Endothelial cell of umbilical vein (primary cell): Measurements from ENCODE around the gene MAGI1. TPM values are rescaled to one million over a fixed set of nuclear protein-coding genes. Genes with fewer than 3 reads are reported as not detected.

Experiments
- BruUV-seq: library from RNA; stranded (reverse); fragments of 400-500 nt; replicated peaks from 2 replicates; lab custom pipeline; 2021; lab: Mats Ljungman, UMichigan
- CTCF ChIA-PET: fragments of 300-600, 350-600 bp; sonication (Branson Sonifier 250); formaldehyde crosslinking; loops from one replicate; lab custom pipeline; 2021; ENCODE audit warnings: antibody characterized with exemption, inconsistent platforms; lab: Charles Lee
- POLR2A ChIA-PET: fragments of 300-600, 350-600 bp; sonication (Branson Sonifier 250); formaldehyde crosslinking; loops from one replicate; lab custom pipeline; 2021; ENCODE audit warnings: antibody characterized with exemption, inconsistent platforms; lab: Charles Lee
- DNase-seq: peaks from one replicate; pipeline ENCODE4 v3.0.0-alpha.2; 2011; ENCODE audit warnings: low read depth, low spot score
- FAIRE-seq: peaks from 2 replicates; lab custom pipeline; 2011; peaks lifted over from hg19 to GRCh38; lab: Jason Lieb, UNC
- H2AFZ ChIP-seq: 2 replicates; pipeline ENCODE4 v1.6.0; 2012; ENCODE audit warnings: low read depth, low read length, control low read depth, inconsistent platforms
- H3K27ac ChIP-seq: 2 replicates; pipeline ENCODE4 v1.5.1; 2011; ENCODE audit warnings: low read depth, mild to moderate bottlenecking, control low read depth, low read length, moderate library complexity; ENCODE audit not compliant: insufficient read depth
- H3K27me3 ChIP-seq, 2 experiments: 2 replicates each; pipeline versions ENCODE4 v1.6.0 to v1.6.1; 2011; ENCODE audit warnings: low read length in 2 of 2, mixed read lengths in 1 of 2; ENCODE audit not compliant: control insufficient read depth in 2 of 2, insufficient read depth in 2 of 2
- H3K36me3 ChIP-seq, 2 experiments: 2 replicates in 1 of 2; 3 replicates in 1 of 2; pipeline ENCODE4 v1.5.1; 2011; ENCODE audit warnings: low read length in 2 of 2, mild to moderate bottlenecking in 1 of 2, moderate library complexity in 1 of 2; ENCODE audit not compliant: control insufficient read depth in 2 of 2, insufficient read depth in 2 of 2; ENCODE audit errors: extremely low read depth in 1 of 2
- H3K4me1 ChIP-seq: 3 replicates; pipeline ENCODE4 v1.5.1; 2011; ENCODE audit warnings: mild to moderate bottlenecking, low read length; ENCODE audit not compliant: control insufficient read depth, insufficient read depth; ENCODE audit errors: extremely low read depth
- H3K4me2 ChIP-seq: 2 replicates; pipeline ENCODE4 v1.6.1; 2011; ENCODE audit warnings: low read length, control low read depth, mixed read lengths; ENCODE audit not compliant: insufficient read depth
- H3K4me3 ChIP-seq, 3 experiments: fragments of 200-600 bp in 1 of 3; sonication (generic), shearing (Covaris generic) in 1 of 3; replicated peaks in 1 of 3; 2 replicates each; pipeline ENCODE4 v1.5.1; 2011 to 2016; ENCODE audit warnings: control low read depth in 3 of 3, low read length in 3 of 3, mild to moderate bottlenecking in 2 of 3, inconsistent platforms in 1 of 3, low read depth in 1 of 3, moderate library complexity in 1 of 3; ENCODE audit not compliant: insufficient read depth in 1 of 3
- H3K79me2 ChIP-seq: 2 replicates; pipeline ENCODE4 v1.6.0; 2012; ENCODE audit warnings: low read length, inconsistent platforms; ENCODE audit not compliant: control insufficient read depth, insufficient read depth
- H3K9ac ChIP-seq: replicated peaks from 2 replicates; pipeline ENCODE3; 2011; ENCODE audit warnings: low read length, control low read depth; ENCODE audit not compliant: insufficient read depth; ENCODE audit errors: extremely low read depth
- H3K9me1 ChIP-seq: replicated peaks from 3 replicates; pipeline ENCODE4 v1.6.0; 2011; ENCODE audit warnings: mild to moderate bottlenecking, low read length; ENCODE audit not compliant: control insufficient read depth, insufficient read depth; ENCODE audit errors: extremely low read depth
- H3K9me3 ChIP-seq: replicated peaks from 2 replicates; pipeline ENCODE4 v1.5.1; 2012; ENCODE audit warnings: low read length, inconsistent platforms; ENCODE audit not compliant: control insufficient read depth, insufficient read depth
- H4K20me1 ChIP-seq: replicated peaks from 2 replicates; pipeline ENCODE3; 2011; ENCODE audit warnings: mild to moderate bottlenecking, low read length; ENCODE audit not compliant: control insufficient read depth, insufficient read depth; ENCODE audit errors: extremely low read depth
- EZH2 ChIP-seq: IDR thresholded peaks from 2 replicates; pipeline ENCODE4 v1.6.1; 2012; ENCODE audit warnings: borderline replicate concordance, low read depth, mild to moderate bottlenecking, moderate library complexity, low read length, inconsistent platforms; ENCODE audit not compliant: severe bottlenecking
- FOS ChIP-seq: IDR thresholded peaks from 2 replicates; pipeline ENCODE4 v1.6.1; 2011; ENCODE audit warnings: mild to moderate bottlenecking, low read length, moderate library complexity, borderline replicate concordance; ENCODE audit not compliant: insufficient read depth
- GATA2 ChIP-seq: IDR thresholded peaks from 2 replicates; pipeline ENCODE4 v1.7.0; 2011; ENCODE audit warnings: low read depth, mild to moderate bottlenecking, moderate library complexity, mixed read lengths, low read length; ENCODE audit not compliant: insufficient read length, insufficient read depth
- JUN ChIP-seq: IDR thresholded peaks from 2 replicates; pipeline ENCODE4 v1.6.1; 2011; ENCODE audit warnings: borderline replicate concordance, low read depth; ENCODE audit not compliant: insufficient read length, insufficient read depth
- MYC ChIP-seq: IDR thresholded peaks from one replicate; pipeline ENCODE4 v1.6.1; 2011; ENCODE audit warnings: mild to moderate bottlenecking, low read depth, low read length
- POLR2A ChIP-seq: IDR thresholded peaks from 2 replicates; pipeline ENCODE4 v1.6.1; 2012; ENCODE audit warnings: low read depth, mild to moderate bottlenecking, control low read depth, low read length
- POLR2AphosphoS5 ChIP-seq: IDR thresholded peaks from 2 replicates; pipeline ENCODE4 v1.6.1; 2012; ENCODE audit warnings: low read depth, mild to moderate bottlenecking, control low read depth, low read length, moderate library complexity; ENCODE audit not compliant: insufficient read depth
- dilution Hi-C: fragments of 300-500 bp; cut with MboI; formaldehyde crosslinking; loops from one replicate; pipeline ENCODE4 v1.15.0; 2019; ENCODE audit warnings: low sequenced_read_pairs; ENCODE audit not compliant: extremely low pct_ligation_motif_present
- intact Hi-C: fragments of 100-400 bp; cut with micrococcal nuclease; formaldehyde crosslinking; loops from one replicate; pipeline ENCODE4 v1.10.0; 2022
- polyA plus RNA-seq, 4 experiments: library from polyadenylated mRNA; depleted of rRNA in 3 of 4; stranded (reverse) in 3 of 4; unstranded in 1 of 4; fragments of >200 nt; gene quantifications; 2 replicates each; pipeline versions ENCODE4 v1.2.1 to v1.2.3, GENCODE V29; 2011 to 2012; ENCODE audit warnings: missing spikeins in 1 of 4
- total RNA-seq: library from RNA; stranded (reverse); gene quantifications from 2 replicates; pipeline ENCODE4 v1.2.3, GENCODE V29; 2021
- TF ChIP-seq, protein P1 (sequence below): IDR thresholded peaks from 2 replicates; pipeline ENCODE4 v1.6.1; 2011; ENCODE audit not compliant: insufficient read depth, insufficient read length
- TF ChIP-seq, protein P2 (sequence below), 2 donors: IDR thresholded peaks; 1 replicate in 1 of 2; 2 replicates in 1 of 2; pipeline ENCODE4 v1.5.1; 2011; ENCODE audit warnings: low read length in 2 of 2, mild to moderate bottlenecking in 2 of 2, moderate library complexity in 2 of 2, control low read depth in 1 of 2, inconsistent platforms in 1 of 2, low read depth in 1 of 2; ENCODE audit not compliant: insufficient read depth in 1 of 2; ENCODE audit errors: extremely low read depth in 1 of 2

MAGI1 gene
- total and polyA plus RNA-seq, 2 donors (not counting 3 experiments of a cell fraction or from before 2014, with no cell fraction given) = 10.1 to 47.9 TPM

DNA sequence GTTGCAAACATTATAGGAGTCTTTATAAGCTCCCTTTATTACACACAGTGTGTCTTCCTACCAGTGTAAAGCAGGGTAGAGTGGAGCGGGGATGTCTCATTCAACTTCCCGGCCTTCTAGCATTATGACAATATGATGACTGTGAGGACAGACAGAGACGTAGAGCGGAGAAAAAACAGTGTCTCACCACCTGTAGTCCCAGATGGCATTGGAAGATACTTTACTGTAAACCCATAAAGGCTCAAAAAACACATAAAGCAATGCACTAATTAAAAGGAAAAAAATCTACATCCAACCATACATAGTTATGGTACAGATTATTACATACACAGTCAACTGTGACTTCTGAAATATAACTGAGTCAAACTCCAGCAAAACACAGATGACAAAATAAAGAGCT is 383.7 kb downstream of the MAGI1 start:
- no peaks in the 10 kb centered on the region for H3K9me1 ChIP-seq
- H3K9ac ChIP-seq = no peak overlapping the region
- no peaks in the 10 kb centered on the region for H3K27me3 ChIP-seq
- ChIA-PET POLR2A (interaction anchor here (0.5 kb wide), 1 partner anchor 325 kb away, joined by 3 read pairs; no protein-coding TSS in a partner anchor), CTCF (interaction anchor here (1.2 to 2.8 kb wide), 2 partner anchors 19 to 60 kb away, joined by 3 to 11 read pairs; no protein-coding TSS in a partner anchor)
- BruUV-seq = no TSS peak
- H2AFZ ChIP-seq = no peak overlapping the region
- FAIRE-seq (no peak), DNase-seq (no peak)
- no peaks in the 10 kb centered on the region for H3K9me3 ChIP-seq
- H3K4me2 ChIP-seq = no peak overlapping the region
- H3K4me3 ChIP-seq = no peak overlapping the region
- no peaks in the 10 kb centered on the region for H3K36me3 ChIP-seq
- no peaks in the 10 kb centered on the region for H3K79me2 ChIP-seq
- dilution Hi-C loops = no loop called here
- TF ChIP-seq JUN = no peak
- TF ChIP-seq FOS = no peak
- no peak for TF ChIP-seq POLR2A
- TF ChIP-seq GATA2 = no peak
- TF ChIP-seq EZH2 = no peak
- TF ChIP-seq, protein P1, sequence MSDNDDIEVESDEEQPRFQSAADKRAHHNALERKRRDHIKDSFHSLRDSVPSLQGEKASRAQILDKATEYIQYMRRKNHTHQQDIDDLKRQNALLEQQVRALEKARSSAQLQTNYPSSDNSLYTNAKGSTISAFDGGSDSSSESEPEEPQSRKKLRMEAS = no peak
- TF ChIP-seq, protein P2, sequence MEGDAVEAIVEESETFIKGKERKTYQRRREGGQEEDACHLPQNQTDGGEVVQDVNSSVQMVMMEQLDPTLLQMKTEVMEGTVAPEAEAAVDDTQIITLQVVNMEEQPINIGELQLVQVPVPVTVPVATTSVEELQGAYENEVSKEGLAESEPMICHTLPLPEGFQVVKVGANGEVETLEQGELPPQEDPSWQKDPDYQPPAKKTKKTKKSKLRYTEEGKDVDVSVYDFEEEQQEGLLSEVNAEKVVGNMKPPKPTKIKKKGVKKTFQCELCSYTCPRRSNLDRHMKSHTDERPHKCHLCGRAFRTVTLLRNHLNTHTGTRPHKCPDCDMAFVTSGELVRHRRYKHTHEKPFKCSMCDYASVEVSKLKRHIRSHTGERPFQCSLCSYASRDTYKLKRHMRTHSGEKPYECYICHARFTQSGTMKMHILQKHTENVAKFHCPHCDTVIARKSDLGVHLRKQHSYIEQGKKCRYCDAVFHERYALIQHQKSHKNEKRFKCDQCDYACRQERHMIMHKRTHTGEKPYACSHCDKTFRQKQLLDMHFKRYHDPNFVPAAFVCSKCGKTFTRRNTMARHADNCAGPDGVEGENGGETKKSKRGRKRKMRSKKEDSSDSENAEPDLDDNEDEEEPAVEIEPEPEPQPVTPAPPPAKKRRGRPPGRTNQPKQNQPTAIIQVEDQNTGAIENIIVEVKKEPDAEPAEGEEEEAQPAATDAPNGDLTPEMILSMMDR (IDR thresholded peaks at IDR 0.05; ENCODE audit: extremely low read depth in 1 of 2, insufficient read depth in 1 of 2, low read depth in 1 of 2, low read length in 2 of 2) = no peak
- no peak for TF ChIP-seq MYC
- no peak for TF ChIP-seq POLR2AphosphoS5
- H3K27ac ChIP-seq = no peak overlapping the region
- peaks cover 2% of the 10 kb centered on the region for H4K20me1 ChIP-seq
- H3K4me1 ChIP-seq = no peaks in the 10 kb centered on the region
- intact Hi-C loops = no loop called here
